Measurements from ENCODE around the gene ANAPC1. TPM values are rescaled to one million over a fixed set of nuclear protein-coding genes. Genes with fewer than 3 reads are reported as not detected.
"Not testable (repeated sequence)": the region's sequence is repeated elsewhere in the genome, so short reads cannot be mapped to it uniquely, and the experiment has no call there.

ANAPC1 gene
- total RNA-seq, 1 donor, result 54.8 TPM

DNA sequence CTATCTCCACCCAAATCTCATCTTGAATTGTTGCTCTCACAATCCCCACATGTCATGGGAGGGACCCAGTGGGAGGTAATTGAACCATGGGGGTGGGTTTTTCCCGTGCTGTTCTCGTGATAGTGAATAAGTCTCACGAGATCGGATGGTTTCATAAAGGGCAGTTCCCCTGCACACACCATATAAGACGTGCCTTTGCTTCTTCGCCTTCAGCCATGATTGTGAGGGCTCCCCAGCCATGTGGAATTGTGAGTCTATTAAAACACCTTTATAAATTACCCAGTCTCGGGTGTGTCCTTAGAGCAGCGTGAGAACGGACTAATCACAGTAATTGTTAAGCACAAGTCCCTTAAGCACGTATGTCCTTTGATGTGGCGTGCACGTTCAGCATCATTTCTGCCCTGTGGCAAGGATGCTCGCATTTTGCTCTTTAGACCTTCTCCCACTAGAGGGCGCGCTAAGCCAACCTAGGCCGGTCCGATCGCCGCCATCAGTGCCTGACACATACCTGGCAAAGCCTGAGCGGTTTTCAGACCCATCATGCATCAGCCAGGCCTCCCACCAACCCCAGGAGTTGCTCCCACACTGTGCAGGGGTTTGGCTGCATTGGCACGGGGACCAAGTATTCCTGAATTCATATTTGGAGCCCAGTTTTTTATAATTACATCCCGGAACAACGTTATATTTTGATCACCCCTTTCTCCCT, 136.4 kb downstream of the ANAPC1 start:
- H3K4me3 ChIP-seq (ENCODE audit: low read depth, low read length); DNase-seq (ENCODE audit: low read depth): not testable (repeated sequence)
- TF ChIP-seq CTCF (IDR thresholded peaks at IDR 0.05; ENCODE audit: insufficient read depth, low read depth, low read length), result peak; percentile 45

DNA sequence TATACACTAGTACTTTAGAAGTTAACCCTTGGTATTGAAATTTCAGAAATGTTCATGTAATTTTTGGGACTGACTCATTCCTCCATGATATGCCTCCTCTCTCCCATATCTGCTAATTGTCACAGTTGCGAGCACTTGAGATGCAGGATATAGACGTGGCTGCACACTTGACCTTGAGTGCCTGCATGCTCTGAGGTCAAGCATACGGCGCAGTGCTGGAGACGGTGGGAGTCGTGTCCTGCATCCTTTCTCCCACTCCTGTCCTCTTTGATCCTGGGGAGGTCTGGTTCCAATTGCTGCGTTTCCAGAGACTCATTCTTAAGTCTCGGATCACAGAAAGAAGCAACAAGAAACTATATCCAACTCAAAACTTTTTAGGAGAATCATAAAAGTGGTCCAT, 139.2 kb downstream of the ANAPC1 start:
- DNase-seq (ENCODE audit: low read depth); H3K4me3 ChIP-seq (ENCODE audit: low read depth, low read length): not testable (repeated sequence)

- not testable (repeated sequence) for DNase-seq (ENCODE audit: low read depth); H3K4me3 ChIP-seq (ENCODE audit: low read depth, low read length)
Measured at GRCh38 chr2:111741517-111741916, 142.5 kb downstream of the ANAPC1 start.

DNA sequence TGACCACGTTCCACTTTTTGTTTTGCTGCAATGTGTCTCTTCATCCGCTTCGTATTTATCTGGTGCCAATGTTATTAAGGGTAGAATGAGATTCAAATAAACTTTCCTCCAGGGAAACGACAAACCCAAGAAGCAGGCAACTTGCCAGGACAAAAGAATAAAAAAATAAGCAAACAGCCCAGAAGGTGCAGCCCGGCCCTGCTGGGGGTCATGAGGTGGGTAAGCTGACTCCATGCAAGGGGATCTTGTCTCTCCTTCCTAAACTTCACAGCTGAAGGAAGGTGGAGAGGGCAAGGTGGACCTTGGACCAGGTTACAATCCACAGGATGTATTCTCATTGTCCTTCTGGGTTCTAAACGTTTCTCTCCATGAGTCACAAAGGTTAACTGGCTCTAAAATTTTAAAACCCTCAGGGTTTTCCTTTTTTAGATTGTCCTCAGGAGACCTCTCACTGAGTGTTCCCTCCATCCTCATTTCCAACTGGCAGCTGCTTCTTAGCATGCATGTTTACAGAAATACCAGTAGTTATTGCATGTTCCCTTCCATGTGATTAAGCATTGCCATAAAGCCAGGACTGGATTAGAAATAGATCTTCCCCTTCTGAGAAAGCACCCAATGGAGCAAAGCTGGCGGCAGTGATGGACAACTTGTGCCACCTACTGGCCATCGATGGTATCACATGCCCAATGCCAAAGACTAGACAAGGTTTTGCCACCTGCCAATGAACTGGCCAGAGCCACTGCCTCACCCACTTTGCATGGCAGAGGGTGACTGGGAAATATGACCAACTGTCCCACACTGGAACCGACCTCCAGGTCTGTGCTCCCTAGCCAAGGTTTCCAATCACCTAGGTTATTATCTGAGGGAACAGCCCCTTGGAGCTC, 147.9 kb downstream of the ANAPC1 start:
- TF ChIP-seq CTCF (IDR thresholded peaks at IDR 0.05; ENCODE audit: insufficient read depth, low read depth, low read length), result peak; percentile 41
- DNase-seq (ENCODE audit: low read depth), result peak; percentile 65
- not testable (repeated sequence) for H3K4me3 ChIP-seq (ENCODE audit: low read depth, low read length)

DNA sequence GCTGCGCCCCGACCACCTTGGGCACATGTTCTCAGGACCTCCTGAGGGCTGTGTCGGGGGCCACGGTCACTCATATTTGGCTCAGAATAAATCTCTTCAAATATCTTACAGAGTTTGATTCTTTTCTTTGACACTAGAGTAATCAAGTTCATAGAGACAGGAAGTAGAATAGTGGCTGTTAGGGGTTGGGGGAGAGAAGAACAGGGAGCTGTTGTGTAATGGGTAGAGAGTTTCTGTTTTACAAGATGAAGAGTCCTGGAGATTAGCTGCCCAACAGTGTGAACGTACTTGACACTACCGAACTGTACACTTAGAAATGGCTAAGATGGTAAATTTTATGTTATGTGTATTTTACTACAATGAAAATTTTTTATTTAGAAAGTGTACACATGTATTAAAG, 148.6 kb downstream of the ANAPC1 start:
- not testable (repeated sequence) for DNase-seq (ENCODE audit: low read depth); H3K4me3 ChIP-seq (ENCODE audit: low read depth, low read length)

- not testable (repeated sequence) for DNase-seq (ENCODE audit: low read depth)
Measured at GRCh38 chr2:111729812-111730458, 154.1 kb downstream of the ANAPC1 start.

DNA sequence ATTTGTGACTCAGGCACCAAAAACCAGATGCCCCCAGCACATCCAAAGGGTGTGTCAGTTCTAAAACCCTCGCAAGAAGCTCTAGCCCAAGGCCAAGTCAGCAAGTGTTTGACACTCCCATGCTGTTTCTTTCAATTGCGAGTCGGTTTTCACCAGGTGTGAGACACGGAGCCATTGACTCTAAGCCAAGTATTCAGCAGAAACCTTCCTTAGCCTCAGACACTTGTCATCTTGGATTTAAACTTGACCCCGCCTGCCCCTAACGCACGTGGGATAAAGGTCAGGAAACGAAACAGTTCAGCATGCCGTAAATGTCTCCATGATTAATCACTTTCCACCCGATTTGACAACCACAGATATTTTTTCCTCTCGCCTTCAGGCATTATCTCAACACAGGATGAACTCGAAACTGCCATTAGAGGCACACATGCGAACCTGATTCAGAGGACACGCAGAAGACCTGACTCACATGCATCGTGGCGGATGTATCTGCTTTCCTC, 156.3 kb downstream of the ANAPC1 start:
- DNase-seq (ENCODE audit: low read depth), result peak; percentile 24

More at GRCh38 chr2:111729812-111730458, 154.1 kb downstream of the ANAPC1 start:
- H3K4me3 ChIP-seq (ENCODE audit: low read depth, low read length), result not testable (repeated sequence)

DNA sequence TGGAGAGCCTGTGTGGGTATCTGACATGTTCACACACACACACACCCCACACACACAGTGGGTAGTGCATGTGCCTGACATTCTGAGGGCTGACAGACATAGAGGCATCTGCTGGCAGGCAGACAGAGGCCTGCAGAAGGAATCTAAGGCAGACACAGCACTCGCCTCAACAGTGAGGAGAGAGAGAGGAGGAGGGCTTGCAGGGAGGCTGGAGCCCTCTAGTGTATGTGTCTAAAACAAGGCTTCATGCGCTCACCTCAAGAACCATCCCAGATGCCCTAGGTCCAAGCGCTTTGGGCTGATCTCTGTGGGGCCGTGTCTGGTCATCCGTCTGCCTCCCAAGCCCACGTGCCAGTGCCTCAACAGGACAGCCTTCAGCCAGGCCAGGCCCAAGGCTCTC, 158.3 kb downstream of the ANAPC1 start:
- H3K4me3 ChIP-seq (ENCODE audit: low read depth, low read length), result not testable (repeated sequence)
- peak; percentile 29 for TF ChIP-seq CTCF (IDR thresholded peaks at IDR 0.05; ENCODE audit: insufficient read depth, low read depth, low read length)
- peak; percentile 50 for DNase-seq (ENCODE audit: low read depth)

More for the DNA sequence above, 156.3 kb downstream of the ANAPC1 start:
- not testable (repeated sequence) for H3K4me3 ChIP-seq (ENCODE audit: low read depth, low read length)

DNA sequence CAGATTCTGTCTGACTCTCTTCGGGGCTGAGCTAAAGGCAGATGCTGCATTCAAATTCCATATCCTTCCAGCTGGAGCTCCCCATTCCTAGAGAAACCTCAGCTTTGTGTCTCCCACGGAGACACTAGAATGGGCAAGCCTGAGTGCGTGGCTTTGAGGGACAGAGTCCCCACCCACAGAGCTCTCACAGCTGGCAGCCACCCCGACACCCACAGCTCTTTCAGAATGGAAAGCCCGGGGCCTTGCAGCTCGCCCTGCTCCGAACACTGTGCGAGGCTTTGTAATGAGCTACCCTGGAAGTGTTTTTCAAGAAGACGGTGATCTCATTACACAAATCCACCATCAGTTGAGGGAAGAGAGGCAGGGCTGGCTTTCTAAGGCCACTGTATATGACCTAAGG, 164.4 kb downstream of the ANAPC1 start:
- DNase-seq (ENCODE audit: low read depth), result not testable (repeated sequence)

More for the DNA sequence above, 164.4 kb downstream of the ANAPC1 start:
- H3K4me3 ChIP-seq (ENCODE audit: low read depth, low read length), result not testable (repeated sequence)

Small RNA genes lying within 50 kb of the gene (small RNA-seq; reads per million reads assigned to genes)
- gene MIR4771-2 (not detected), gene RN7SL297P (not detected)

Other genes starting within 250 kb of the ANAPC1 start
- gene MERTK, start 14.4 kb upstream of the ANAPC1 start, total RNA-seq, result under 0.01 TPM in 2 replicates
- gene TMEM87B, start 171.1 kb upstream of the ANAPC1 start, total RNA-seq, result 48.3 and 112 TPM in 2 replicates

Data from fibroblast of villous mesenchyme (primary cell).